HG03097 (cell line): ENCODE measurements around the gene ZNG1B.
"Not testable (repeated sequence)": the region's sequence is repeated elsewhere in the genome, so short reads cannot be mapped to it uniquely, and the experiment has no call there.

Experiments used
- ATAC-seq: cut with Tn5 transposase; IDR thresholded peaks from one replicate; pipeline ENCODE4 v1.9.1; 2021; ENCODE audit not compliant: unreplicated experiment, low FRiP score

ZNG1B gene

DNA sequence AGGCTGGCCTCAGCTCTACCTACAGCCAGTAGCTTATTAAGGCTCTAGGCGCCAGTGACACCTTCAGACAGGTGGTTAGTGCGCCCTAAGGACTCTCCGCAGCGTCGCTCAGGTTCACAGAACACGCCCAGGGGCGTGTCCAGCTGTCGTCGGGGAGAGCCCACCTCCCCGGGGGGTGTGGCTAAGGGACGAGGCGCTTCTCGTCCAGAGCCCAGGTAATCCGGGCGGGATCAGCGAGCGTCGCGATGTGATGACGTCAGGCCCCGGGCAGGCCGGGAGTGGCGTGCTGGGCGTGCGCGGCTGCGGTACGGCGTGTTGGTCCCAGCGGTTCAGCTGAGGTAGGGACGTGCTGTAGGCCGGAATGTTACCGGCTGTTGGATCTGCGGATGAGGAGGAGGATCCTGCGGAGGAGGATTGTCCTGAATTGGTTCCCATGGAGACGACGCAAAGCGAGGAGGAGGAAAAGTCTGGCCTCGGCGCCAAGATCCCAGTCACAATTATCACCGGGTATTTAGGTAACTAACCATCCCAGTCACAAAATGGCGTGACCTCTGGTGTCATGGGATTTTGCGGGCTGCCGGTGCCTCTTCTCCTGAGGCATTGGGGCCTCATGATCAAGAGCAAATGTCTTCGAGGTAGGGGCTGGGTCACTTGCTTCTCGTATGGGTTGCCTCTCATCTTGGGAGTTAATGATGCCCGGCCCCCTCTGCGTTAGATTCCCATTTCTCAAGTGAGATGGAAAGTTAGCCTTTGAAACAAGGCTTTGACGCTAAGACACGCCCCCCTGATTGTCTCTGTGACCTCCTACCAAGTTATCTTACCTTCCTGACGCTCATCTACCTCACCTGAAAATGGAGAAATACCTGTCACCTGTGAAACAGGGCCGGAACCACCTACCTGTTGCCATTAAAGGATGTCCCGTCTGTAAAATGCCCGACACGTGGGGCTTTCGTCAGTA lies at the start of gene ZNG1B:
ZNG1B (plus strand) TSS at position 184 of the 958 bp plus-strand sequence; CDS start at position 362, 178 bp downstream.
- not testable (repeated sequence) for ATAC-seq

GRCh38 chr2:113390124-113390849 lies 47.2 kb upstream of the ZNG1B start:
- ATAC-seq: peak; percentile 92

DNA sequence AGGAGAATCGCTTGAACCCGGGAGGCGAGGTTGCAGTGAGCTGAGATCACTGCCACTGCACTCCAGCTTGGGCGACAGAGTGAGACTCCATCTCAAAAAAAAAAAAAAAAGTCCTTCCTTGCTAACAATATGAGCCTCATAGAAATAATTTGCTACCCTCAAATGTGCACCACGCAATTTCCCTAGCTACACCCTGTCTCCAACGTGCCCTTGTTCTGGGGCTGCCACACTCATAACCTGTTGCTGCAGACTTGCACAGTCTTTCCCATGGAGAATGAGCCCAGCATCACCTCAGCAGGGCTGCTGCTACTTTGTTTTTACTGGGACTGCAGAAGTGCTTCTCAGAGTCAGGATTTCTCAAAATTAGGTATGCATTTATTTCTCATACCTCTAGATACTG lies 46.4 kb upstream of the ZNG1B start:
- no peak for ATAC-seq

GRCh38 chr2:113406114-113406513 lies 31.4 kb upstream of the ZNG1B start:
- no peak for ATAC-seq

DNA sequence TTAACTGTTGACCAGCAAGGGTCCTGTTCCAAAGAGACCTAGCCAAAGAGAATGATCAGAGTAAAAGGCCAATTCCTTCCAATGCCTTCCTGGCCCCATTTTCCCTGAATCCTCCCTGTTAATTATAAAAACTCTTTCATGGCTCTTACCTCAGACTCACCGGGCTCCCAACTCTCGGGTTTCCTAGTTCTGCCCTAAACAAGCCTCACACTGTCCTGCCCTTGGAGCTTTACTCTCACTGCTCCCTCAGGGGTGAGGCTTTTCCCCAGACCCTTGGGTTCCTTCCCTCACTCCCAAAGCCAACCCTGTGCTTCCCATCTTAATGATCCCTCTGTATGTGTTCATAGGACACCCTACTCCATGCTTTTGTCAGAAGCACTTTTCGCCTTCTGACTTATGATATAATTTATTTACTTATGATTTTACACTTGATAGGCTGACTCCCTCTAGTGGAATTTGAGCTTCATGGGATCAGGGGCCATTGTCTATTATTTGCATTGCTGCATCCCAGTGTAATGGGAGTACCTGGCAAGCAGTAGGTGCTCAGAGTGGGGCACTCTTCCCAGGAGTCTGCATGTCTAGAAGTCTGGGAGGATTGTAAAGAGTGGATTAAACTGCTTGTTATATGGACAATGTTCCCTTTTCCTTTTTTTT lies 29.9 kb upstream of the ZNG1B start:
- no peak for ATAC-seq

DNA sequence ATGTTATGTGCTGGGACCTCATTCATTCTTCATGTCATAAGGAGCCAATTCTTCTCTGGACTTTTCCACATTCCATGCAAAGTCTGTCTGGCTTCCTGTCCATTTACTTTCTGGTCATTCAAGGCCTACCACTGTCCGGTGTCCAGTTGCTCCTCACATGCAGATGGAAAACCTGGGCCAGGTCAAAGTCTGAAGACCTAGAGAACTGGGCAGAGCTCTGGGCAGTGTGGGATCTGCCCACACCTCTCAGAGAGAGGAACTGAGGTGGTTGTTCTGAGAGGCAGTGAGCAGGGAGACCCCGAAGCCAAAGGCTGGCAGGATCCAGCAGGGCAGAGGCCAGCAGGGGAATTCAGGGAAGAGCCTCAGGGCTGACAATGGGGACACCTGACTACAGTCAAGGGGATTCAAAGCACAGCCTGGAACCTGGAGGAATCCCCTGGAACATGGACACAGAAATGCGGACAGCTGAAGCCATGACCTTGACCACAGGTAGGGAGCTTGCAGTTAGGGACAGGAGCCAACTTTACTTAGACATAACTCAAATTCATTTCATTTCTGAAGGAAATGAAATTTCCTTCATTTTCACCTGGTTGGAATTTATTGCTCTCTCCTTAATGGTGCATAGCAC lies 25.7 kb upstream of the ZNG1B start:
- ATAC-seq: not testable (repeated sequence)

DNA sequence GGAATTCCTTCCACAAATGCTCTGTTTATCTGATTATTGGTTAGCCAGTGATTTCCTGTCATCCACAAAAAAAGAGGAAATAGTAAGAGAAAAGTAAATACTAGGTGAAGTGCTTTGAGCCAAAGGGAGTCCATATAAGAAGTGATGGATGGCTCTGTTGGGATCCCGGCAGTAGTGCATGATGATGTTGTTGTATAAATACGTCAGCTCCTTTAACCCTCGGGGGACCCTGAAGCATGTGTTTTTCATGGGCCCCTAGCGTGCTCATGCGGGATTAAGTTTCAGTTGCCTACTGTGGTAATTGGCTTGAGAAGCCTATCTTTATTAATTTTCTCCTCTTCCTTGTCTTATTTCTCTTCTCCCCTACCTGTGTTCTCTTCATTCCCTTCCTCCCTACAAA lies 24.7 kb upstream of the ZNG1B start:
- ATAC-seq: not testable (repeated sequence)

DNA sequence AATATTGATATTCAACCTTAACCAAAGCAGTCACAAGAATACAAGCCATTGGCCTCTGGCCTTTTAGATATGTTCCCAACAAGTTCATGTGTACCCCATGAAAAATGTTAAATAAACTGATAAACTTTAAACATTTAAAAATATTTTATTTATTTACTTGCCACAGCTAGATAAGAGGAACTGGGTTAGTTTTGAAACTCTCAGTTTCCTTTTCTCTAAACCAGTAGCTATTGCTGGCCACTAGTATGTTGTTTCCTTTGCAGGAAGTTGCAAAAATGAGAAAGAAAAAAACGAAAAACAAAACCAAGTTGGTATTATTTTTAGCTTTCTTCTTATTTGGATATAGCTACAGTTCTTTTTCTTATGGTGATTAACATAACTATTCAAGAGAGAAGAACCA lies 5.7 kb upstream of the ZNG1B start:
- ATAC-seq: not testable (repeated sequence)

DNA sequence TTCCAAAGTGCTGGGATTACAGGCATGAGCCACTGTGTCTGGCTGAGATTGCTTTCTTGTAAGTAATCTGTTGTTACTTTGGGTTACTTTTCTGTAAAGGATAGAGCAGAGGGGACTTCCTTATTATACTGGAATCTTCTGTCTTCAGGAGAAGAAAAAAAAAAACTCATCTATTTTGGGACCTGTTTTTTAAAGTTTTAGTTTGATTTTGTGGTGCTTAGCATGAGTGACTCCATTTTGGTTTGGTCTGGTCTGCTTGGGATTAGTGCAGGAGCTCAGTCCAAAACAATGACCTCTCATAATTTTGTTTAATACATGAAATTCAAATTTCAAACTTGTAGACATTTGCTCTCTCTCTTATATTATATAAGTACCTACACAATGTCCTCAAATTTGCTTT lies 4.0 kb upstream of the ZNG1B start:
- ATAC-seq: not testable (repeated sequence)

DNA sequence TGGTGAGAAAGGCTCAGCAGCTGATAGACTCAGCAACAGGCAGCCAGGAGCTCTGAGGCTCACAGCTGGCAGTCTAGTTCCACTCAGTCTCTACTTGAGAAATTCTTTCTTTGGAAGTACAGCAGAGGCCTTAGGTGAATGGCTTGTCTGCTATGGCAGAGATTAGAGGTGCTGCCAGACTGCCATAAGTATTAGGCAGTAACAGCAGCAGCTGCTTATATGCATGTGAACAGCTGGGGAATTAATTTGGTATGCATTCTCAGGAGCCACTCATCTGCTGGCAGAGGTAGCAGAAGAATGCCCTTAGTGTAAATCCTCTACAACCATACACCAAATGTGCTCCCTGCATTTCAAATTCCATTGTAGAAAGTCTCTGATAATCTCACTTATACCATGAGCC lies 28.3 kb downstream of the ZNG1B start:
- not testable (repeated sequence) for ATAC-seq

DNA sequence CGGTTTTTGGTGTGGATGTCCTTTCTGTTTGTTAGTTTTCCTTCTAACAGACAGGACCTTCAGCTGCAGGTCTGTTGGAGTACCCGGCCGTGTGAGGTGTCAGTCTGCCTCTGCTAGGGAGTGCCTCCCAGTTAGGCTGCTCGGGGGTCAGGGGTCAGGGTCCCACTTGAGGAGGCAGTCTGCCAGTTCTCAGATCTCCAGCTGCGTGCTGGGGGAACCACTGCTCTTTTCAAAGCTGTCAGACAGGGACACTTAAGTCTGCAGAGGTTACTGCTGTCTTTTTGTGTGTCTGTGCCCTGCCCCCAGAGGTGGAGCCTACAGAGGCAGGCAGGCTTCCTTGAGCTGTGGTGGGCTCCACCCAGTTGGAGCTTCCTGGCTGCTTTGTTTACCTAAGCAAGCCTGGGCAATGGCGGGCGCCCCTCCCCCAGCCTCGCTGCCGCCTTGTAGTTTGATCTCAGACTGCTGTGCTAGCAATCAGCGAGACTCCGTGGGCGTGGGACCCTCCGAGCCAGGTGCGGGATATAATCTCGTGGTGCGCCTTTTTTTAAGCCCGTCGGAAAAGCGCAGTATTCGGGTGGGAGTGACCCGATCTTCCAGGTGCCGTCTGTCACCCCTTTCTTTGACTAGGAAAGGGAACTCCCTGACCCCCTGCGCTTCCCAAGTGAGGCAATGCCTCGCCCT lies 39.3 kb downstream of the ZNG1B start:
- not testable (repeated sequence) for ATAC-seq

GRCh38 chr2:113496527-113496926 lies 59.0 kb downstream of the ZNG1B start:
- not testable (repeated sequence) for ATAC-seq

DNA sequence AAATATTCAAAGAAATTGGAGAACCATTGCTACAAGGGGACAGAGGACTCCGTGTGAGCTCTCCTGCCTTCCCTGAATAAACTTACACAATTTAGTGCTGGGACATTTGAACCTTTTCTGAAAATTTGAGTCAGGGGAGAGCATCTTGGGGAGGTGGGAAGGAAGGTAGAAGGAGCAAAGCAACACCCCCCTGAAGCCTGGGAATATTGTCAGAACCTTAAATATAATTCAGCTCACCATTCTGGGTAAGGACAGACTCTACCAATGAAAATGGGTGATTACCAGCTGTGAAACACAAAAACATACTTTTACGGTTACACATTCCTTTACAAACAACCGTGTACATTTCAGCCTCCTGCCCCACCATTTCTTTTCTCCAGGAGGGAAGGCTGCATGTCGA lies 60.9 kb downstream of the ZNG1B start, which contains the start of gene FOXD4L1:
FOXD4L1 (plus strand) TSS at position 301 of the 400 bp plus-strand sequence. CDS start 592 bp downstream, outside the sequence.
- not testable (repeated sequence) for ATAC-seq

GRCh38 chr2:113499019-113499885 lies 61.8 kb downstream of the ZNG1B start:
- ATAC-seq: not testable (repeated sequence)

DNA sequence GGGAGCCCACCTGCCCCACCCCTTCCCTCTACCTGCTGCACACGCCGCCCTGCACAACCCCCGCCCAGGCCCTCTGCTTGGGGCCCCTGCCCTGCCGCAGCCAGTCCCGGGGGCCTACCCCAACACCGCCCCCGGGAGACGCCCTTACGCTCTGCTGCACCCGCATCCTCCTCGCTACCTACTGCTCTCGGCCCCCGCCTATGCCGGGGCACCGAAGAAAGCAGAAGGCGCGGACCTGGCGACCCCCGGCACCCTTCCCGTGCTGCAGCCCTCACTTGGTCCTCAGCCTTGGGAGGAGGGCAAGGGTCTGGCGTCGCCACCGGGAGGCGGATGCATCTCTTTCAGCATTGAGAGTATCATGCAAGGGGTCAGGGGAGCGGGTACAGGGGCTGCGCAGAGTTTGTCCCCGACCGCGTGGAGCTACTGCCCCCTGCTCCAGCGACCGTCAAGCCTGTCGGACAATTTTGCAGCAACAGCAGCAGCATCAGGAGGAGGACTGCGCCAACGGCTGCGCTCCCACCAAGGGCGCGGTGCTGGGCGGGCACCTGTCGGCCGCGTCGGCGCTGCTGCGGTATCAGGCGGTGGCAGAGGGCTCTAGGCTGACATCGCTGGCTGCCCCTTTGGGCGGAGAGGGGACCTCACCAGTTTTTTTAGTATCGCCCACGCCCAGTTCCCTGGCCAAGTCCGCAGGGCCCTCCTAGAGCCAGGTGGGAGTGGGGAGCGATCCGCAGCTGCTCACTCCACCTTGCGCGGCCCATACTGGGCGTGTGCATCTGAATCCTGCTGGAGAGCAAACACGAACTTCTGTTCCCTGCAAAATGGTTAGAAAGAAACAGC lies 62.6 kb downstream of the ZNG1B start:
- not testable (repeated sequence) for ATAC-seq

GRCh38 chr2:113500723-113501038 lies 63.2 kb downstream of the ZNG1B start:
- not testable (repeated sequence) for ATAC-seq

- ATAC-seq: not testable (repeated sequence)
These were observed 65.0 kb downstream of the ZNG1B start for GRCh38 chr2:113502216-113503093.
